ENCODE results near the gene SNAPC1. TPM values are rescaled to one million over a fixed set of nuclear protein-coding genes. Genes with fewer than 3 reads are reported as not detected.

SNAPC1 gene
- total and polyA plus RNA-seq, 8 donors, result 0.87 to 2.7 (median 1.8) TPM

DNA sequence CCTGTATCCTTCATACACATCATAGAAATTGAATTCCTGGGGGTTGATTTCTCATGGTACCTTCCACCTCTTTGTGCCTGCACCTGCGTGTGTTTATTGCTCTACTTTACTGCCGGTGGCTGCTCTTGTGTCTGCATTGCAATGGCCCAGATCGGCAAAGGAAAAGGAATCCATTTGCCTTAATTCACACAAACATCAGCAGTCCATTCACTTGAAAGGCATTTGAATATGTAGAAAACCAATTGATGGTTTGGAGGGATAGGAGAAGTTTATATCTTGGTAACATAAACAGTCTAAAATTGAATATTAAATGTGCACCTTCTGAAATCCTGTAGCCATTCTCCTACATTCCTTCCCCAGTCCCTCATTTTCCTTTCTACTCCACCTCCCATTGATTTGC is 74.0 kb downstream of the SNAPC1 start:
- DNase-seq (no peak), ATAC-seq (no peak), FAIRE-seq (no peak)
- intact Hi-C loops (cut with DNase I), result loop anchor here in 2 of 3 donors (2.0 to 10.0 kb wide), 2 partner anchors 371 to 377 kb away; no protein-coding TSS in a partner anchor
- Histone ChIP-seq H3K36me3 (no peaks in the 10 kb centered on the region), H3K4me1 (no peaks in the 10 kb centered on the region), H3K27ac (no peak overlapping the region), H3K9me3 (no peaks in the 10 kb centered on the region), H3K4me3 (no peak overlapping the region), H3K27me3 (no peaks in the 10 kb centered on the region)
- TF ChIP-seq, protein P1, sequence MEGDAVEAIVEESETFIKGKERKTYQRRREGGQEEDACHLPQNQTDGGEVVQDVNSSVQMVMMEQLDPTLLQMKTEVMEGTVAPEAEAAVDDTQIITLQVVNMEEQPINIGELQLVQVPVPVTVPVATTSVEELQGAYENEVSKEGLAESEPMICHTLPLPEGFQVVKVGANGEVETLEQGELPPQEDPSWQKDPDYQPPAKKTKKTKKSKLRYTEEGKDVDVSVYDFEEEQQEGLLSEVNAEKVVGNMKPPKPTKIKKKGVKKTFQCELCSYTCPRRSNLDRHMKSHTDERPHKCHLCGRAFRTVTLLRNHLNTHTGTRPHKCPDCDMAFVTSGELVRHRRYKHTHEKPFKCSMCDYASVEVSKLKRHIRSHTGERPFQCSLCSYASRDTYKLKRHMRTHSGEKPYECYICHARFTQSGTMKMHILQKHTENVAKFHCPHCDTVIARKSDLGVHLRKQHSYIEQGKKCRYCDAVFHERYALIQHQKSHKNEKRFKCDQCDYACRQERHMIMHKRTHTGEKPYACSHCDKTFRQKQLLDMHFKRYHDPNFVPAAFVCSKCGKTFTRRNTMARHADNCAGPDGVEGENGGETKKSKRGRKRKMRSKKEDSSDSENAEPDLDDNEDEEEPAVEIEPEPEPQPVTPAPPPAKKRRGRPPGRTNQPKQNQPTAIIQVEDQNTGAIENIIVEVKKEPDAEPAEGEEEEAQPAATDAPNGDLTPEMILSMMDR (IDR thresholded peaks at IDR 0.05), result no peak
- 76 to 83% methylated on average over 3 of the region's 3 CpGs for WGBS, 2 donors

DNA sequence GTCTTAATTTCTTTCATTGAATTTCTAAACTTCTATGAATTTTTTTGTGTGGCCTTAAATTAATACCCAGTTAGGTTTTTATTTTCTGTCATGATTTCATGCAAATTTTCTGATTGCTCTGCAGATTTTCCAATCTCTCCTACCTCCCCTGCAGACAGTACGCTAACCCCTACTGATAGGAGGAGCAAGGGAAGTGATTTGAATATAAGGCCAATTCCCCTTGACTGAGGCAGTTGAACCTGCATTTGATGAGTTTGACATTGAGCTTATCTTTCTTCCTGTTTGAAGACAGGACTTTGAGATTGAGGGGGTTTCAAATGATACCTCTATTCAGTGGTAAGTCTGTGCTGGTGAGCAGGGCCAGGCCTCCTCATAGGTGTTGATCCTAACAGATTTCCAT is 74.6 kb downstream of the SNAPC1 start:
- no peaks in the 10 kb centered on the region for H3K4me1 ChIP-seq
- FAIRE-seq, result no peak
- no peak for ATAC-seq
- no peak overlapping the region for H3K4me3 ChIP-seq
- no peak overlapping the region for H3K27ac ChIP-seq
- no peaks in the 10 kb centered on the region for H3K36me3 ChIP-seq
- no peak for DNase-seq
- TF ChIP-seq, protein P1 (IDR thresholded peaks at IDR 0.05), result no peak
- 92 to 97% methylated on average over 1 of the region's 1 CpG for WGBS, 2 donors
- no peaks in the 10 kb centered on the region for H3K27me3 ChIP-seq
- intact Hi-C loops (cut with DNase I), result loop anchor here in 2 of 3 donors (2.0 to 10.0 kb wide), 2 partner anchors 372 to 378 kb away; no protein-coding TSS in a partner anchor
- H3K9me3 ChIP-seq, result no peaks in the 10 kb centered on the region

DNA sequence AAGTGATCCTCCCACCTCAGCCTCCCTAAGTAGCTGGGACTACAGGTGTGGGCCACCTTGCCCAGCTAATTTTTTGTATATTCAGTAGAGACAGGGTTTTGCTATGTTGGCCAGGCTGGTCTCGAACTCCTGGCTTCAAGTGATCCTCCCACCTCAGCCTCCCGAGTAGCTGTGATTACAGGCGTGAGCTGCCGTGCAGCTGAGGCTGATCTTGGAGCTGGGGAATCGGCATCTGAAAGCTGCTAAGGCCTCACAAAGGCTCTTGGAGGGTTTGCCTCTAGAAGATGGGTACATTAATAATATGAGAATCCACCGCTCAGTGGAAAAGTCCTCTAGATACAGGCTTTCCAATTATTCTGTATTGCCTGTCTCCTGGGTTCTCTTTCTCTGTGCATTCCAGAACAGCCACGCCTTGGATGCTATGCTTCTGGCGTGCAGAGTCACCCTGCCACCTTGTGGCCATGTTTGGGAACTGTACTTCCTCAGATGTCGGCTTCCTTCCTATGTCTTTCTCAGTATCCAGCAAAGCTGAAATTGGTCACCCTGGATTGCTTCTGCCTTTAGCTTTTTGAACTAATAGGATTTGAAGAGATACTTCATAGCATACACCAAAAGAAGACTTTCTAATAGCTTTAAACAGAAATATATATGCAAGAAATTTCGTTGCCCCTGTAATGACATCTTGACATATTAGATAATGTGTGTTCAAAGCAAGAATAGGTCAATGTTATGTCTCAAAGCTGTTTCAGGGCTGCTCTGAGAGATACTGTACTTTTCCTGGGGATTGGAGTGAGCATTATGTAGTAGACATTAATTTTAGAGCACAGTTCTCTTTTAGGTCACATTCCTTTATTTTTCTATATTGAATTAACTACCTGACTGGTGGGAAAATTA is 75.4 kb downstream of the SNAPC1 start:
- peak; percentile 98 to 100 (median 98) for ATAC-seq
- no peak overlapping the region for H3K4me3 ChIP-seq
- H3K27me3 ChIP-seq, result no peaks in the 10 kb centered on the region
- TF ChIP-seq, protein P1 (IDR thresholded peaks at IDR 0.05), result peak; percentile 82 to 95 (median 86)
- no peak overlapping the region for H3K27ac ChIP-seq
- WGBS, 2 donors, result 38 to 42% methylated on average over 10 of the region's 10 CpGs
- H3K36me3 ChIP-seq, result no peaks in the 10 kb centered on the region
- peak; percentile 43 for FAIRE-seq
- H3K9me3 ChIP-seq, result no peaks in the 10 kb centered on the region
- no peaks in the 10 kb centered on the region for H3K4me1 ChIP-seq
- DNase-seq, result peak; percentile 57 to 84 (median 77)
- intact Hi-C loops (cut with DNase I), result loop anchor here in 2 of 3 donors (2.0 to 10.0 kb wide), 2 partner anchors 373 to 379 kb away; no protein-coding TSS in a partner anchor

- Histone ChIP-seq H3K4me3 (no peak overlapping the region), H3K9me3 (no peaks in the 10 kb centered on the region), H3K4me1 (no peaks in the 10 kb centered on the region), H3K27ac (no peak overlapping the region), H3K36me3 (no peaks in the 10 kb centered on the region), H3K27me3 (no peaks in the 10 kb centered on the region)
- TF ChIP-seq, protein P1 (IDR thresholded peaks at IDR 0.05), result no peak
- intact Hi-C loops (cut with DNase I), result loop anchor here in 1 of 3 donors (10.0 kb wide), 1 partner anchor 374 kb away; no protein-coding TSS in a partner anchor
- ATAC-seq (peak in 1 of 4 donors; percentile 41), FAIRE-seq (no peak), DNase-seq (no peak)
- WGBS, 2 donors, result 66 to 68% methylated on average over 5 of the region's 5 CpGs
Observed at GRCh38 chr14:61838661-61839245, 76.5 kb downstream of the SNAPC1 start.

All from pancreas (tissue), 10 donors.